ENCODE data around the gene DNAI2. TPM values are rescaled to one million over a fixed set of nuclear protein-coding genes. Genes with fewer than 3 reads are reported as not detected.

DNAI2 gene
- total RNA-seq, 1 experiment from 2014 or later = not detected

DNA sequence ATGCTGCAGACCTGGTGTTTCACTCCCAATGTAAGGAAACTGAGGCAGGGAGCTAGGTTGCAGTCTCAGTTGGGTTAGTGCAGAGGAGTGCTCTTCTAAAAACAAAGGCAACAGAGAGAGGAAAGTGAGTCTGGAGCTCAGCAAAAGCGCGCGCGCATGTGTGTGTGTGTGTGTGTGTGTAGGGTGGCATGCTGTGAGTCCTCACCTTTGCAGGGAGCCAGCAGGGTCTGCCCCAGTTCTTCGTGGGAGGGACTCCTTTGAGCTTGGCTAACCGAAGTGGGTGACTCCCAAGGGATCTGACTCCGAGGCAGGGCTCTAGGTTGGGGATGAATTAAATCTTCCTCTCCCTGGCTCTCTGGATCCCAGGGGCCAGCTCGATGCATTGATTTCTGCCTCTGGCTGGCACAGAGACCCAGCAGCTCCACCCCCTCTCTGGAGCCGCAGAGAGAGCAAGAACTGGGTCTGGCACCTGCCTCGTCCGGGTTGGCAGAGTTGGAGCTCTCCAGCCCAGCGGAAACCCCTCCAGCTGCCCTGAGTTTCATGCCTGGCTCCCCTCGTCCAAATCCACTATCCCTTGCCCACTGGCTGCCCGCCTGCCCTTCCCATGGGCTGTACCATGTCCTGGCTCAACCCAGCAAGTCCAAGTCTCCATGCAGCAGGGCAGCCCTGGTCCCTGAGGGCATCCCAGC, 88.9 kb downstream of the DNAI2 start:
- no peaks in the 10 kb centered on the region for H4K20me1 ChIP-seq (ENCODE audit: low read length)
- no peak overlapping the region for H3K27ac ChIP-seq (ENCODE audit: low read length)
- no peaks in the 10 kb centered on the region for H3K36me3 ChIP-seq (ENCODE audit: low read depth, low read length)
- CTCF ChIA-PET = interaction anchor here (1.1 to 1.6 kb wide), 3 partner anchors 17 to 61 kb away, joined by 3 to 4 read pairs (median 3); no protein-coding TSS in a partner anchor
- H3K9ac ChIP-seq (ENCODE audit: low read length) = no peak overlapping the region
- no peaks in the 10 kb centered on the region for H3F3A ChIP-seq (ENCODE audit: low read length, unreplicated experiment)
- H3K79me2 ChIP-seq (ENCODE audit: low read length) = no peaks in the 10 kb centered on the region
- no peaks in the 10 kb centered on the region for H3K9me2 ChIP-seq (replicated peaks; ENCODE audit: low read length)
- no peaks in the 10 kb centered on the region for H3K4me1 ChIP-seq (ENCODE audit: insufficient read depth, low read length)
- TF ChIP-seq EZH2phosphoT487 (IDR thresholded peaks at IDR 0.05; ENCODE audit: borderline replicate concordance, low read length) (no peak), EZH2 (IDR thresholded peaks at IDR 0.05; ENCODE audit: low read length, unreplicated experiment) (no peak)
- TF ChIP-seq, protein P1, sequence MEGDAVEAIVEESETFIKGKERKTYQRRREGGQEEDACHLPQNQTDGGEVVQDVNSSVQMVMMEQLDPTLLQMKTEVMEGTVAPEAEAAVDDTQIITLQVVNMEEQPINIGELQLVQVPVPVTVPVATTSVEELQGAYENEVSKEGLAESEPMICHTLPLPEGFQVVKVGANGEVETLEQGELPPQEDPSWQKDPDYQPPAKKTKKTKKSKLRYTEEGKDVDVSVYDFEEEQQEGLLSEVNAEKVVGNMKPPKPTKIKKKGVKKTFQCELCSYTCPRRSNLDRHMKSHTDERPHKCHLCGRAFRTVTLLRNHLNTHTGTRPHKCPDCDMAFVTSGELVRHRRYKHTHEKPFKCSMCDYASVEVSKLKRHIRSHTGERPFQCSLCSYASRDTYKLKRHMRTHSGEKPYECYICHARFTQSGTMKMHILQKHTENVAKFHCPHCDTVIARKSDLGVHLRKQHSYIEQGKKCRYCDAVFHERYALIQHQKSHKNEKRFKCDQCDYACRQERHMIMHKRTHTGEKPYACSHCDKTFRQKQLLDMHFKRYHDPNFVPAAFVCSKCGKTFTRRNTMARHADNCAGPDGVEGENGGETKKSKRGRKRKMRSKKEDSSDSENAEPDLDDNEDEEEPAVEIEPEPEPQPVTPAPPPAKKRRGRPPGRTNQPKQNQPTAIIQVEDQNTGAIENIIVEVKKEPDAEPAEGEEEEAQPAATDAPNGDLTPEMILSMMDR (conservative IDR thresholded peaks at IDR 0.05; ENCODE audit: low read depth, low read length) = no peak
- ATAC-seq (no peak), DNase-seq (no peak)
- H3K4me3 ChIP-seq (ENCODE audit: low read length) = no peak overlapping the region
- no peak overlapping the region for H3K4me2 ChIP-seq (ENCODE audit: low read length)
- H3K27me3 ChIP-seq (ENCODE audit: low read length) = peaks cover 50% of the 10 kb centered on the region
- POLR2A ChIA-PET (ENCODE audit: unreplicated experiment) = no interaction called here
- BruUV-seq (replicated peaks) = no TSS peak
- intact Hi-C loops (cut with micrococcal nuclease) = loop anchor here (5.0 kb wide), 1 partner anchor 151 kb away; the partner anchor contains the start of gene TTYH2
- H2AFZ ChIP-seq (ENCODE audit: low read length) = no peak overlapping the region
- no peaks in the 10 kb centered on the region for H3K9me3 ChIP-seq (ENCODE audit: low read length)

Other genes with a start within 250 kb of the DNAI2 start
- gene RPL38, start 70.6 kb upstream of the DNAI2 start, total RNA-seq (2014; rRNA removed) = 2,878 and 3,689 TPM in 2 replicates
- 17.6 and 21.0 TPM in 2 replicates for gene TTYH2, start 60.7 kb upstream of the DNAI2 start, total RNA-seq (2014; rRNA removed)
- not detected in 2 replicates for gene KIF19, start 52.0 kb downstream of the DNAI2 start, total RNA-seq (2014; rRNA removed)
- not detected in 2 replicates for gene BTBD17, start 87.6 kb downstream of the DNAI2 start, total RNA-seq (2014; rRNA removed)
- gene GPR142, start 93.3 kb downstream of the DNAI2 start, total RNA-seq (2014; rRNA removed) = not detected in 2 replicates
- gene GPRC5C, start 157.9 kb downstream of the DNAI2 start, total RNA-seq (2014; rRNA removed) = 209 and 210 TPM in 2 replicates
- not detected in 2 replicates for gene CD300A, start 192.4 kb downstream of the DNAI2 start, total RNA-seq (2014; rRNA removed)